Uterus (tissue), 2 donors: Measurements from ENCODE around the gene INS.
A peak's percentile ranks its signal among the peaks of the same experiment; 100 is the strongest.

ENCODE experiments used
- CTCF ChIP-seq, 4 experiments: fragments of 200-600 bp in 2 of 4; fragments of 450-650 bp in 2 of 4; sonication (generic) in 2 of 4; IDR thresholded peaks; one replicate each; pipeline ENCODE4 v1.5.1; 2016 to 2019; ENCODE audit warnings: antibody characterized with exemption in 4 of 4, mild to moderate bottlenecking in 2 of 4, moderate library complexity in 1 of 4
- POLR2A ChIP-seq, 2 donors: fragments of 450-650 bp; IDR thresholded peaks; one replicate each; pipeline ENCODE4 v1.6.1; 2016; ENCODE audit warnings: antibody characterized with exemption in 2 of 2, mild to moderate bottlenecking in 1 of 2, moderate library complexity in 1 of 2

- TF ChIP-seq CTCF (IDR thresholded peaks at IDR 0.05) (peak; percentile 78 to 95 (median 90)), POLR2A (IDR thresholded peaks at IDR 0.05) (no peak)
Measured at GRCh38 chr11:2151500-2152257, 9.3 kb downstream of the INS start.
